Ishikawa (cell line): Measurements from ENCODE around the gene MYO1B.

Experiments
- CEBPB ChIP-seq: IDR thresholded peaks from 2 replicates; pipeline ENCODE4 v1.6.1; 2012
- CREB1 ChIP-seq: IDR thresholded peaks from 2 replicates; pipeline ENCODE4 v1.6.1; 2012; ENCODE audit warnings: low read depth
- EGR1 ChIP-seq: IDR thresholded peaks from 2 replicates; pipeline ENCODE4 v1.6.1; 2012
- EP300 ChIP-seq: IDR thresholded peaks from 2 replicates; pipeline ENCODE4 v1.6.1; 2012; ENCODE audit warnings: borderline replicate concordance
- FOXM1 ChIP-seq: IDR thresholded peaks from 2 replicates; pipeline ENCODE4 v1.6.1; 2012; ENCODE audit warnings: low read depth, borderline replicate concordance
- NFIC ChIP-seq: IDR thresholded peaks from 2 replicates; pipeline ENCODE4 v1.6.1; 2012
- RAD21 ChIP-seq: IDR thresholded peaks from 2 replicates; pipeline ENCODE4 v1.6.1; 2012; ENCODE audit warnings: low read depth
- TAF1 ChIP-seq: IDR thresholded peaks from 2 replicates; pipeline ENCODE4 v1.6.1; 2012; ENCODE audit warnings: low read depth, mild to moderate bottlenecking
- TCF12 ChIP-seq: IDR thresholded peaks from 2 replicates; pipeline ENCODE4 v1.6.1; 2012; ENCODE audit warnings: low read depth
- TEAD4 ChIP-seq: IDR thresholded peaks from 2 replicates; pipeline ENCODE4 v1.6.1; 2012
- YY1 ChIP-seq: IDR thresholded peaks from 2 replicates; pipeline ENCODE4 v1.6.1; 2012; ENCODE audit warnings: low read depth
- ZBTB7A ChIP-seq: IDR thresholded peaks from 2 replicates; pipeline ENCODE4 v1.6.1; 2012; ENCODE audit warnings: low read depth
- TF ChIP-seq, protein P1 (sequence below): IDR thresholded peaks from 2 replicates; pipeline ENCODE4 v1.6.1; 2012
- TF ChIP-seq, protein P2 (sequence below): IDR thresholded peaks from 2 replicates; pipeline ENCODE4 v1.6.1; 2012
- TF ChIP-seq, protein P3 (sequence below): IDR thresholded peaks from 2 replicates; pipeline ENCODE4 v1.6.1; 2012; ENCODE audit warnings: low read depth, mild to moderate bottlenecking

Gene MYO1B

DNA sequence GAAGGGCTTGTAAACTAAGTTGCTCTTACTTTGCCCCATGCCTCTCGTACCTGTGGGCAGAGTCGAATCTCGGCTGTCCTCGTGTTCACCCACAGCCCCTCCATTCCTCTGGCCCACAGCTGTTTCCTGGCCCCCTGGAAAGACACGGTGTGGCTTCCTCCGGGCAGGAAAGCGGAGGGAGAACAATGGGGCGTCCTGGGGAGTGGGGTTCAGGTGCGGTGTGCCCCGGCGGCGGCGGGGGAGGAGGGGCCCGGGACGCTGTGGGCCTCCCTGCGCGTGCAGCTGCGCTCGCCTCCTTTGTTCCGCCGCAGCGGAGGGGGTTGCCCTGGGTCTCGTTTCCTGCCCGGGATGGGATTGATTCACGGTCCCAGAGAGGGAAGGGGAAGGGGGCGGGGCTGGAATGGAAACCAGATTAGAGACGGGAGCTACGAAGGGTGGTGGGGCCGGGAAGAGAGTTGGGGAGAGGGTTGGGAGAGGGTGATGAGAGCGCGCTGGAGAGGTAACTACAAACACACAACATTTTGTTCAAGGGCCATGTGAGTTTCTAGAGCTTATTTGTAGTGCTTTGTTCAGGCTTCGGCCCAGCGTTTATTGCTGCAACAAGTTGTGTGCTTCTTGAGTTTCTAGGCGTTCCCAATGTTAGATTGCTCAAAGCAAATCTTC, 796 bp downstream of the MYO1B start:
- TF ChIP-seq EP300 (no peak), ZBTB7A (peak; percentile 83), TAF1 (no peak)
- TF ChIP-seq, protein P1, sequence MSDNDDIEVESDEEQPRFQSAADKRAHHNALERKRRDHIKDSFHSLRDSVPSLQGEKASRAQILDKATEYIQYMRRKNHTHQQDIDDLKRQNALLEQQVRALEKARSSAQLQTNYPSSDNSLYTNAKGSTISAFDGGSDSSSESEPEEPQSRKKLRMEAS, result peak; percentile 43; the same call in 1 of the 2 replicates

DNA sequence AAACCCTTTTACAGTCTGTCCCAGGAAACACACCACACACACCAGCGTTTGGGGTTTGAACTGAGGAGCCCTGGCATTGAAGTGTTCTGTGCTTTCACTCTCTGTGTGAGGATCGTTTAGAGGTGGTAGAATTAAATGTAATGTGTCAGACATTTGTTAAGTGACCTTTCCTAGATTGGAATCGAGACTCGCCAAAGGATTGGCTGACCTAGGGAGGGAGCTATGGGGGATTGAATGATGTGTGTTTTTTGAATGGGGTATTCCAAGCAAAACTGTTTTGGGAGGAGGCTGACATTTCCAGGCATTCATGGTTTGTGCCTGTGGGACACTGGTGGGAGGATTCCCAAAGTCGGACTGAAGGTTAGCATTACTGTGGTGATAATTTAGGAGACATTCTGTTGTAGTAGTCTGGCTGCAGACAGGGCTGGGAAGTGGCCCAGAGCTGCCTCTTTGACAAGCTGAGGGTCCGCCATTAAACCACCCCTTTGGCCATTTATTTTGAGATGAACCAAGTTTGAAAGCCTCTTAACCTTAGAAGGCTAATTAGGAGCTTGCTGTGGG, 1.7 kb downstream of the MYO1B start:
- TF ChIP-seq TAF1, result no peak
- no peak for TF ChIP-seq NFIC
- TF ChIP-seq YY1, result no peak
- TF ChIP-seq, protein P2, sequence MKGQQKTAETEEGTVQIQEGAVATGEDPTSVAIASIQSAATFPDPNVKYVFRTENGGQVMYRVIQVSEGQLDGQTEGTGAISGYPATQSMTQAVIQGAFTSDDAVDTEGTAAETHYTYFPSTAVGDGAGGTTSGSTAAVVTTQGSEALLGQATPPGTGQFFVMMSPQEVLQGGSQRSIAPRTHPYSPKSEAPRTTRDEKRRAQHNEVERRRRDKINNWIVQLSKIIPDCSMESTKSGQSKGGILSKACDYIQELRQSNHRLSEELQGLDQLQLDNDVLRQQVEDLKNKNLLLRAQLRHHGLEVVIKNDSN, result no peak
- TF ChIP-seq, protein P1, result no peak
- TF ChIP-seq TCF12, result no peak
- TF ChIP-seq, protein P3, sequence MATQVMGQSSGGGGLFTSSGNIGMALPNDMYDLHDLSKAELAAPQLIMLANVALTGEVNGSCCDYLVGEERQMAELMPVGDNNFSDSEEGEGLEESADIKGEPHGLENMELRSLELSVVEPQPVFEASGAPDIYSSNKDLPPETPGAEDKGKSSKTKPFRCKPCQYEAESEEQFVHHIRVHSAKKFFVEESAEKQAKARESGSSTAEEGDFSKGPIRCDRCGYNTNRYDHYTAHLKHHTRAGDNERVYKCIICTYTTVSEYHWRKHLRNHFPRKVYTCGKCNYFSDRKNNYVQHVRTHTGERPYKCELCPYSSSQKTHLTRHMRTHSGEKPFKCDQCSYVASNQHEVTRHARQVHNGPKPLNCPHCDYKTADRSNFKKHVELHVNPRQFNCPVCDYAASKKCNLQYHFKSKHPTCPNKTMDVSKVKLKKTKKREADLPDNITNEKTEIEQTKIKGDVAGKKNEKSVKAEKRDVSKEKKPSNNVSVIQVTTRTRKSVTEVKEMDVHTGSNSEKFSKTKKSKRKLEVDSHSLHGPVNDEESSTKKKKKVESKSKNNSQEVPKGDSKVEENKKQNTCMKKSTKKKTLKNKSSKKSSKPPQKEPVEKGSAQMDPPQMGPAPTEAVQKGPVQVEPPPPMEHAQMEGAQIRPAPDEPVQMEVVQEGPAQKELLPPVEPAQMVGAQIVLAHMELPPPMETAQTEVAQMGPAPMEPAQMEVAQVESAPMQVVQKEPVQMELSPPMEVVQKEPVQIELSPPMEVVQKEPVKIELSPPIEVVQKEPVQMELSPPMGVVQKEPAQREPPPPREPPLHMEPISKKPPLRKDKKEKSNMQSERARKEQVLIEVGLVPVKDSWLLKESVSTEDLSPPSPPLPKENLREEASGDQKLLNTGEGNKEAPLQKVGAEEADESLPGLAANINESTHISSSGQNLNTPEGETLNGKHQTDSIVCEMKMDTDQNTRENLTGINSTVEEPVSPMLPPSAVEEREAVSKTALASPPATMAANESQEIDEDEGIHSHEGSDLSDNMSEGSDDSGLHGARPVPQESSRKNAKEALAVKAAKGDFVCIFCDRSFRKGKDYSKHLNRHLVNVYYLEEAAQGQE, result no peak
- TF ChIP-seq TEAD4, result no peak
- TF ChIP-seq EGR1, result no peak
- TF ChIP-seq CEBPB, result no peak
- no peak for TF ChIP-seq CREB1

DNA sequence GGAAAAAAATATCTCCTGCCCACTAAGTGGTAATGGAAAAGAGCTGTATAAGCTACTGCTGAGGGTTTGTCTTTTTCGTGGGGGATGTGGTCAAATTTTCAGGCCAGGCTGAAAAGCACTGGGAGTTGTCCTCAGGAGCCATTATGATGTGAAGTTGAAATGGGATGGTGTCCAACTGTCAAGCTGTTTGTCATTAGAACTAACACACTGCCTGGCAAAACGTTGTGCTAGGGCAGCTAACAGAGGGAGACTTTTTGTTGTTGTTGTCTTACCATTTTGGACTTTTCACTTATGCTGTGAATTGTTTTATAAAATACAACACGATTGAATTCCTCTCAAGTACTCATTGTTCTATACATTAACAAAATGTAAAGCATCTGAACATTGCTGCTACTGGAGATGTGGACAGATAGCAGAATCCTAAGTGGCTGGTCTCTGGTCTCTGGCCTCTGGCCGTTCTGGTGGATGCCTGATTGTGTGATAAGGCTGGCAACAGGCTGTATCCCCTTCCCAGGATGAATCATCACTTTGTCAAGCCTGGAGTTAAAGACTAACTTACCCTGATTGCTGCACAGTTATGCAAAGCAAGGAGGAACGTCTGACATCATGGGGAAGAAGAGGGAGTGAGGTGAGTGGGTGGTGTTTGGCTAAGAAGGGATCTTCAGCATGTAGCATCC, 2.3 kb downstream of the MYO1B start:
- TF ChIP-seq EGR1, result no peak
- TF ChIP-seq, protein P3, result no peak
- no peak for TF ChIP-seq EP300
- TF ChIP-seq TCF12, result no peak
- TF ChIP-seq YY1, result no peak
- TF ChIP-seq TAF1, result no peak
- TF ChIP-seq, protein P1, result no peak
- no peak for TF ChIP-seq CEBPB
- TF ChIP-seq NFIC, result no peak
- no peak for TF ChIP-seq RAD21
- no peak for TF ChIP-seq TEAD4
- no peak for TF ChIP-seq FOXM1
- TF ChIP-seq, protein P2, result no peak
- no peak for TF ChIP-seq CREB1
- no peak for TF ChIP-seq ZBTB7A

DNA sequence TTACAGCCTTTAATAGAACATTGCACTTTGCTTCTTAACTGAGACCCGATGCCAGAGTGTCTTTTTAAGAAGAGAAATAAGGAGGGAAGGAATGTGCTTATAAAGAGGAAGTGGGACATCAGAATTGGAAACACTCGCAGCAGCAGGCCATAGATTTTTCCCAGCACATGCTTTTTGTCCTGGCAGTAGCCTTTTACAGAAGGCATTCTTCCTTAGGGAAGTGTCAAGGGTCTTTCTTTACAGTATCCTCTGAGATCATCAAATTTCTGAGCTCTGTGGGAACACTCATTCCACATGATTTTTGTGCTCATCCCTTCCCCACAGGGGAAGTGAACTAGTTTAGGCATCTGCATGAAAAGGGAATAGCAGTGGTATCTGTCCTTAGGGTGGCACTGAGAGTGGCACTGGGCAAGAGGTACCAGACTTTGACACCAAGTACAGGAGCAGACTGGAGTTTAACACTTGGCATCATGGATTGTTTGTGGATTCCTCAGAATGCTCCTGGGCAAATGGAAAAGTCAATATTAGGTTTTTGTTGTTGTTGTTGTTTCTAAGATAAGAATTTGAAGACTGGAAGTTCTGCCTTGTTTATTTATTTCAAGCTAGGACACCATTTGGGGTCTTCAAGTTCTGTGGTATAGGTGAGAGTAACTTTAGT, 4.1 kb downstream of the MYO1B start:
- TF ChIP-seq, protein P2, result no peak

DNA sequence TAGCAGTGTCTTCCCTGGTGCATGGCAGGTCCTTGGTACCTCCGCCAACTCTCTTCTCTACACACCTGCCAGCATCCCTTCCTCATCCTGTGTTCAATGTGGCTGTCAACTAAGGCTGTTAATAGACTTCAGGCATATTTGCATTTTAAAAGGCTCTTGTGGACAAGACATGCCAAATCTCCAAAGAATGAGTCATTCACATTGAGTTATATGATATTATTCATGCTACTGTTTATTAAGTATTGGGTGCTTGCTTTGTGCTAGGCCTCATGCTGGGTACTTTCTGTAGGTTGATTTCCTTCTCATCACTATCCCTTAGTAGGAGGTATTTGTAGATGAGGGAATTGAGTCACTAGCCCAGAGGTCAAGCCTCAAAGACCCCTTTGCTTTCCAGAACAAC, 5.2 kb downstream of the MYO1B start:
- TF ChIP-seq, protein P3, result no peak
- TF ChIP-seq TEAD4 (no peak), EGR1 (no peak), TAF1 (no peak), TCF12 (no peak), RAD21 (no peak), YY1 (no peak), ZBTB7A (no peak), FOXM1 (no peak), EP300 (no peak), CEBPB (no peak), CREB1 (no peak), NFIC (no peak)
- TF ChIP-seq, protein P2, result no peak
- TF ChIP-seq, protein P1, result no peak
